ENCODE measurements around the gene MPP1.

Gene MPP1

GRCh38 chrX:154812341-154813101 is 7.2 kb upstream of the MPP1 start:
- no peak for DNase-seq (ENCODE audit: low read depth)

- no peak for DNase-seq (ENCODE audit: low read depth)
Measured at GRCh38 chrX:154809939-154810665, 4.8 kb upstream of the MPP1 start.

- DNase-seq (ENCODE audit: low read depth), result no peak
Measured at GRCh38 chrX:154806837-154807501, 1.7 kb upstream of the MPP1 start.

GRCh38 chrX:154805696-154806091 is 409 bp upstream of the MPP1 start:
- no peak for DNase-seq (ENCODE audit: low read depth)

GRCh38 chrX:154804261-154804956 is 876 bp downstream of the MPP1 start:
- DNase-seq (ENCODE audit: low read depth), result no peak

GRCh38 chrX:154802947-154803346 is 2.3 kb downstream of the MPP1 start:
- DNase-seq (ENCODE audit: low read depth), result no peak

GRCh38 chrX:154800478-154801210 is 4.6 kb downstream of the MPP1 start:
- DNase-seq (ENCODE audit: low read depth), result no peak

GRCh38 chrX:154799556-154800348 is 5.5 kb downstream of the MPP1 start:
- no peak for DNase-seq (ENCODE audit: low read depth)

GRCh38 chrX:154797006-154797405 is 8.3 kb downstream of the MPP1 start:
- no peak for DNase-seq (ENCODE audit: low read depth)

GRCh38 chrX:154795016-154795415 is 10.3 kb downstream of the MPP1 start:
- no peak for DNase-seq (ENCODE audit: low read depth)

- DNase-seq (ENCODE audit: low read depth), result no peak
Measured at GRCh38 chrX:154793084-154793795, 12.0 kb downstream of the MPP1 start.

GRCh38 chrX:154791939-154792338 is 13.3 kb downstream of the MPP1 start:
- no peak for DNase-seq (ENCODE audit: low read depth)

- DNase-seq (ENCODE audit: low read depth), result no peak
Measured at GRCh38 chrX:154791467-154791866, 13.8 kb downstream of the MPP1 start.

GRCh38 chrX:154785716-154786115 is 19.6 kb downstream of the MPP1 start:
- no peak for DNase-seq (ENCODE audit: low read depth)

GRCh38 chrX:154784149-154784995 is 20.9 kb downstream of the MPP1 start:
- no peak for DNase-seq (ENCODE audit: low read depth)

- DNase-seq (ENCODE audit: low read depth), result no peak
Measured at GRCh38 chrX:154780968-154781367, 24.3 kb downstream of the MPP1 start.

- no peak for DNase-seq (ENCODE audit: low read depth)
Measured at GRCh38 chrX:154779261-154779660, 26.0 kb downstream of the MPP1 start.

- no peak for DNase-seq (ENCODE audit: low read depth)
Measured at GRCh38 chrX:154776753-154777152, 28.5 kb downstream of the MPP1 start.

Data from activated gamma-delta T cell treated with anti-CD3 and anti-CD28 coated beads, Interleukin-2, amount 50 U/mL, for 16 hours (primary cell).